ENCODE results near the gene PCSK7.

PCSK7 gene

GRCh38 chr11:117220999-117221774, 10.7 kb downstream of the PCSK7 start:
- TF ChIP-seq ISL1 (CRISPR knock-in tag; IDR thresholded peaks at IDR 0.05) (no peak), PATZ1 (CRISPR knock-in tag; IDR thresholded peaks at IDR 0.05; ENCODE audit: borderline replicate concordance) (no peak)
- no peak for ATAC-seq

DNA sequence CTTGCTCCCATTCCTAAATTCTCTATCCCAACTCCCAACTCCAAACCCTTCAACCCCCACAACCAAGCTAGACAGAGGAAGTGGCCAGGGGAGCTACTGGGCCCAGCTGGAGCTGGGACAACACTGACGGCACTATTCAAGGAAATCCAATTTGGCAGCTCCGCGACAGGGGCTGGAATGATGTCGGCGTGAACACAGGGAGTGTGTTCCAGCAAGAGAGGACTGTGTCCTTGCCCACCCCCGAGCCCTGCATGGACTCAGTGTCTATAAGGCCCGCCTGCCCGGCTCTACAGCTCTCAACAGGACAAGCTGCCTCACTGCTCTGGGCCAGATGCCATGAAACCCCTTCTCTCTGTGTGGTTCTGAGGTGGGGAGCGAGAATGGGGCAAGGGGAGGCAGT, 11.3 kb downstream of the PCSK7 start:
- ATAC-seq: no peak
- TF ChIP-seq CREB5 (CRISPR knock-in tag; IDR thresholded peaks at IDR 0.05; ENCODE audit: low read depth): no peak
- TF ChIP-seq TCF4 (CRISPR knock-in tag; IDR thresholded peaks at IDR 0.05; ENCODE audit: borderline replicate concordance): no peak
- TF ChIP-seq, protein P1, sequence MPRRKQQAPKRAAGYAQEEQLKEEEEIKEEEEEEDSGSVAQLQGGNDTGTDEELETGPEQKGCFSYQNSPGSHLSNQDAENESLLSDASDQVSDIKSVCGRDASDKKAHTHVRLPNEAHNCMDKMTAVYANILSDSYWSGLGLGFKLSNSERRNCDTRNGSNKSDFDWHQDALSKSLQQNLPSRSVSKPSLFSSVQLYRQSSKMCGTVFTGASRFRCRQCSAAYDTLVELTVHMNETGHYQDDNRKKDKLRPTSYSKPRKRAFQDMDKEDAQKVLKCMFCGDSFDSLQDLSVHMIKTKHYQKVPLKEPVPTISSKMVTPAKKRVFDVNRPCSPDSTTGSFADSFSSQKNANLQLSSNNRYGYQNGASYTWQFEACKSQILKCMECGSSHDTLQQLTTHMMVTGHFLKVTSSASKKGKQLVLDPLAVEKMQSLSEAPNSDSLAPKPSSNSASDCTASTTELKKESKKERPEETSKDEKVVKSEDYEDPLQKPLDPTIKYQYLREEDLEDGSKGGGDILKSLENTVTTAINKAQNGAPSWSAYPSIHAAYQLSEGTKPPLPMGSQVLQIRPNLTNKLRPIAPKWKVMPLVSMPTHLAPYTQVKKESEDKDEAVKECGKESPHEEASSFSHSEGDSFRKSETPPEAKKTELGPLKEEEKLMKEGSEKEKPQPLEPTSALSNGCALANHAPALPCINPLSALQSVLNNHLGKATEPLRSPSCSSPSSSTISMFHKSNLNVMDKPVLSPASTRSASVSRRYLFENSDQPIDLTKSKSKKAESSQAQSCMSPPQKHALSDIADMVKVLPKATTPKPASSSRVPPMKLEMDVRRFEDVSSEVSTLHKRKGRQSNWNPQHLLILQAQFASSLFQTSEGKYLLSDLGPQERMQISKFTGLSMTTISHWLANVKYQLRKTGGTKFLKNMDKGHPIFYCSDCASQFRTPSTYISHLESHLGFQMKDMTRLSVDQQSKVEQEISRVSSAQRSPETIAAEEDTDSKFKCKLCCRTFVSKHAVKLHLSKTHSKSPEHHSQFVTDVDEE (CRISPR knock-in tag; IDR thresholded peaks at IDR 0.05): no peak
- no peak for TF ChIP-seq ZNF8 (CRISPR knock-in tag; IDR thresholded peaks at IDR 0.05)
- TF ChIP-seq ZFP30 (CRISPR knock-in tag; IDR thresholded peaks at IDR 0.05): no peak
- TF ChIP-seq RARB (CRISPR knock-in tag; IDR thresholded peaks at IDR 0.05): no peak
- TF ChIP-seq ISL1 (CRISPR knock-in tag; IDR thresholded peaks at IDR 0.05): no peak
- no peak for TF ChIP-seq GLIS3 (CRISPR knock-in tag; IDR thresholded peaks at IDR 0.05)
- no peak for TF ChIP-seq ZC3H10 (CRISPR knock-in tag; IDR thresholded peaks at IDR 0.05)
- no peak for TF ChIP-seq ZFP3 (CRISPR knock-in tag; IDR thresholded peaks at IDR 0.05)
- no peak for TF ChIP-seq ARNTL (CRISPR knock-in tag; IDR thresholded peaks at IDR 0.05; ENCODE audit: borderline replicate concordance, low read depth)
- TF ChIP-seq TOX (CRISPR knock-in tag; IDR thresholded peaks at IDR 0.05; ENCODE audit: borderline replicate concordance): no peak
- TF ChIP-seq PPARA (CRISPR knock-in tag; IDR thresholded peaks at IDR 0.05; ENCODE audit: borderline replicate concordance): no peak
- TF ChIP-seq SNAI2 (CRISPR knock-in tag; IDR thresholded peaks at IDR 0.05): no peak
- TF ChIP-seq ESRRG (CRISPR knock-in tag; IDR thresholded peaks at IDR 0.05): no peak
- TF ChIP-seq CSRNP3 (CRISPR knock-in tag; IDR thresholded peaks at IDR 0.05): no peak
- TF ChIP-seq POU6F1 (CRISPR knock-in tag; IDR thresholded peaks at IDR 0.05; ENCODE audit: borderline replicate concordance, low read depth): no peak
- no peak for TF ChIP-seq BACH2 (CRISPR knock-in tag; IDR thresholded peaks at IDR 0.05; ENCODE audit: borderline replicate concordance)

GRCh38 chr11:117219995-117220394, 11.9 kb downstream of the PCSK7 start:
- no peak for TF ChIP-seq ZC3H10 (CRISPR knock-in tag; IDR thresholded peaks at IDR 0.05)
- no peak for TF ChIP-seq ZNF70 (CRISPR knock-in tag; IDR thresholded peaks at IDR 0.05)
- no peak for TF ChIP-seq ARNTL (CRISPR knock-in tag; IDR thresholded peaks at IDR 0.05; ENCODE audit: borderline replicate concordance, low read depth)
- no peak for TF ChIP-seq OSR1 (CRISPR knock-in tag; IDR thresholded peaks at IDR 0.05)
- no peak for TF ChIP-seq GLIS3 (CRISPR knock-in tag; IDR thresholded peaks at IDR 0.05)
- TF ChIP-seq BACH2 (CRISPR knock-in tag; IDR thresholded peaks at IDR 0.05; ENCODE audit: borderline replicate concordance): no peak
- no peak for TF ChIP-seq TCF4 (CRISPR knock-in tag; IDR thresholded peaks at IDR 0.05; ENCODE audit: borderline replicate concordance)
- no peak for ATAC-seq

Measured in SK-N-SH treated with all-trans-retinoic acid at 6 μM for 48 hours (cell line).